HEK293T (cell line): ENCODE results near the gene MAGEB17.

Source experiments
- BHLHE40 ChIP-seq: fragments of 450-650 bp; IDR thresholded peaks from 2 replicates; pipeline ENCODE4 v1.6.1; 2016; ENCODE audit warnings: mild to moderate bottlenecking, moderate library complexity, borderline replicate concordance
- ELF4 ChIP-seq: fragments of 450-650 bp; IDR thresholded peaks from 2 replicates; pipeline ENCODE4 v1.6.1; 2017; ENCODE audit warnings: antibody characterized with exemption
- FOXM1 ChIP-seq: fragments of 450-650 bp; IDR thresholded peaks from 2 replicates; pipeline ENCODE4 v1.6.1; 2017; ENCODE audit warnings: mild to moderate bottlenecking, borderline replicate concordance
- HDGF ChIP-seq: fragments of 450-650 bp; IDR thresholded peaks from 2 replicates; pipeline ENCODE4 v1.6.1; 2017; ENCODE audit warnings: antibody characterized with exemption, borderline replicate concordance
- NFRKB ChIP-seq: fragments of 450-650 bp; IDR thresholded peaks from 2 replicates; pipeline ENCODE4 v1.6.1; 2016; ENCODE audit warnings: mild to moderate bottlenecking, moderate library complexity
- PKNOX1 ChIP-seq: fragments of 450-650 bp; IDR thresholded peaks from 2 replicates; pipeline ENCODE4 v1.6.1; 2016
- SUZ12 ChIP-seq: fragments of 450-650 bp; IDR thresholded peaks from 2 replicates; pipeline ENCODE4 v1.6.1; 2016; ENCODE audit warnings: mild to moderate bottlenecking
- TARDBP ChIP-seq: fragments of 450-650 bp; IDR thresholded peaks from 2 replicates; pipeline ENCODE4 v1.6.1; 2016

GRCh38 chrX:16185725-16186136 is 18.4 kb downstream of the MAGEB17 start:
- TF ChIP-seq NFRKB, result no peak
- no peak for TF ChIP-seq PKNOX1
- TF ChIP-seq FOXM1, result no peak
- no peak for TF ChIP-seq TARDBP
- no peak for TF ChIP-seq ELF4
- TF ChIP-seq BHLHE40, result no peak
- no peak for TF ChIP-seq SUZ12
- no peak for TF ChIP-seq HDGF
